T-helper 1 cell (primary cell): ENCODE measurements around the gene IL27RA.
"Not testable (repeated sequence)": the region's sequence is repeated elsewhere in the genome, so short reads cannot be mapped to it uniquely, and the experiment has no call there.

Experiments used
- DNase-seq, 5 donors: peaks; one replicate each; pipeline ENCODE4 v3.0.0-alpha.2; 2012 to 2020

IL27RA gene

DNA sequence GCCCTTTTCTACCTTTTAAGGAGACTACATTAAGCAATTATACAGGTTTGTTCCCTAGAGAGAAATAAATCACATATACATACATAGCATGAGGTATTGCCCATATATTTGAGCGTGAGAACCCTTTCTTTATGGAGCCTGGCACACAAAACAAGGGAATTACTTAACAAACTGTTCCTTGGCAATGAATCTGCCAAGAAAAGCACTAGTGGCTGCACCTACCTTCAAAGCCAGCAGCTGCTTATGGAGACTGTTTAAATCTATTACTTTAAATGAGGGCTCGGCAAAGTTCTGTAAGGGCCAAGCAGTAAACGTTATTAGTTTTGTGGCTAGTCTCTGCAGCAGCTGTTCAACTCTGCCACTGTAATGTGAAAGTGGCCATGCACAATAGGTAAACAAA is 32.5 kb upstream of the IL27RA start:
- DNase-seq, result no peak

GRCh38 chr19:14000691-14001375 is 30.7 kb upstream of the IL27RA start:
- DNase-seq, result no peak

- DNase-seq, result peak in 1 of 5 donors; percentile 60
Measured at GRCh38 chr19:14002571-14003250, 28.9 kb upstream of the IL27RA start.

- peak in 1 of 5 donors; percentile 31 for DNase-seq
Measured at GRCh38 chr19:14003251-14004055, 28.1 kb upstream of the IL27RA start.

- DNase-seq, result no peak
Measured at GRCh38 chr19:14004619-14005348, 26.8 kb upstream of the IL27RA start.

- DNase-seq, result peak; percentile 88 to 95 (median 92)
Measured at GRCh38 chr19:14005349-14006084, 26.0 kb upstream of the IL27RA start.

GRCh38 chr19:14006085-14006765 is 25.3 kb upstream of the IL27RA start, which contains the start of gene RFX1:
Gene RFX1 (minus strand): TSS chr19:14006320. CDS start chr19:13993843, 12,477 bp downstream.
- DNase-seq, result peak; percentile 99 to 100 (median 99)

GRCh38 chr19:14006766-14007562 is 24.6 kb upstream of the IL27RA start:
- no peak for DNase-seq

GRCh38 chr19:14012378-14012915 is 19.1 kb upstream of the IL27RA start:
- no peak for DNase-seq

- no peak for DNase-seq
Measured at GRCh38 chr19:14015524-14016035, 16.0 kb upstream of the IL27RA start.

GRCh38 chr19:14019100-14019499 is 12.5 kb upstream of the IL27RA start:
- no peak for DNase-seq

DNA sequence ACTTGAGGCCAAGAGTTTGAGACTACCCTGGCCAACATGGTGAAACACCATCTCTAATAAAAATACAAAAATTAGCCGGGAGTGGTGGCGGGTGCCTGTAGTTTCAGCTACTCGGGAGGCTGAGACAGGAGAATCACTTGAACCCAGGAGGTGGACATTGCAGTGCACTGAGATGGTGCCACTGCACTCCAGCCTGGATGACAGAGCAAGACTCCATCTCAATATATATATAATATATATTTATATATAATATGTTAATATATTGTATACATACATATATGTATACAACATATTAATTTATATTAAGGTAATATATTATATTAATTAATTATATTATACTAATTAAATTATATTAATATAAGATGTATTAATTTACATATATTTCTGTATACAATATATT is 11.8 kb upstream of the IL27RA start:
- DNase-seq, result not testable (repeated sequence)

DNA sequence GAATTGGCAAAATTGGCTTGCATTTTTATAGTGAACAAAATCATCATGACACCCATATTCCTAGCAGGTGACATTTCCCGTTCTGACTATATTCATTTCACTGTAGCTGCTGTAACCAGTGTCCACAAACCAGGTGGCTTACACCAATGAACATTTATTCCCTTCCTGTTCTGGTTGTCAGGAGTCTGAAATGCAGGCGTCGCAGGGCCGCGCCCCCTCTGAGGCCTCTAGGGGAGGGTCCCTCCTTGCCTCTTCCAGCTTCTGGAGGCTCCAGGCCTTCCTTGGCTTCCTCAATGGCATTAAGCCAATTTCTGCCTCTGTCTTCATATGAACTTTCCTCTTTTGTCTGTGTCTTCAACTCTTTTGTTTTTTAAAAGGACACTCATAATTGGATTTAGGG is 10.1 kb upstream of the IL27RA start:
- DNase-seq, result no peak

- no peak for DNase-seq
Measured at GRCh38 chr19:14022469-14022868, 9.1 kb upstream of the IL27RA start.

DNA sequence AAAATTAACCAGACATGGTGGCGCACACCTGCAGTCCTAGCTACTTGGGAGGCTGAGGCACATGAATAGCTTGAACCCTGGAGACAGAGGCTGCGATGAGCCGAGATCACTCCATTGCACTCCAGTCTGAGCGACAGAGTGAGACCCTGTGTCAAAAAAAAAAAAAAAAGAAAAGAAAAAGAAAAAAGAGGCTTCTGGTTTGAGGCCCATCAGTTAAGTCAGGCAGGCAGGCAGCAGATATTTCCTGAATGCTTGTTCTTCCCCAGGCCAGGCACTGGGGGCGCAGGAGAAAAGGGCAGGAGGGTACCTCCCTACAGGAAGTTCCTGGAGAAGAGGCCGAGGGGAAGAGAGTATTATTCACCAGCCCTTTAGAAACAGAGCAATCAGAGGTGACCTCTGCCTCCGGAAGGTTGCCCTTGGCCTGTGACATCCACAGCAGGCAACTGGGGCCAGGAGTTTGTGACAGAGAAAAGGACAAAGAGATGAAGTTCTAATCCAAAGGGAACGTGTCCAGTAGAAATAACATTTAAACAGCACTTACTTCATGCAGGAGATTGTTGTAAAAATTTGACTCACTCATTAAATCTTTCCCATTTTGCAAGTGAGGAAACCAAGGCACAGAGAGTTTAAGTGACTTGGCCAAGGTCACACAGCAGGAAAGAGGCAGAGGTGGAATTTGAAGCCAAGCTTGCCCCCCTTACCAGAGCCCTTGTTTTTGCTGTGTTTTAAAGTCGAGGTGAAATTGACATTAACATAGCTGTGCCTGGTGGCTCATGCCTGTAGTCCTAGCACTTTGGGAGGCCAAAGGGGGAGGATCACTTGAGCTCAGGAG is 7.9 kb upstream of the IL27RA start:
- no peak for DNase-seq

DNA sequence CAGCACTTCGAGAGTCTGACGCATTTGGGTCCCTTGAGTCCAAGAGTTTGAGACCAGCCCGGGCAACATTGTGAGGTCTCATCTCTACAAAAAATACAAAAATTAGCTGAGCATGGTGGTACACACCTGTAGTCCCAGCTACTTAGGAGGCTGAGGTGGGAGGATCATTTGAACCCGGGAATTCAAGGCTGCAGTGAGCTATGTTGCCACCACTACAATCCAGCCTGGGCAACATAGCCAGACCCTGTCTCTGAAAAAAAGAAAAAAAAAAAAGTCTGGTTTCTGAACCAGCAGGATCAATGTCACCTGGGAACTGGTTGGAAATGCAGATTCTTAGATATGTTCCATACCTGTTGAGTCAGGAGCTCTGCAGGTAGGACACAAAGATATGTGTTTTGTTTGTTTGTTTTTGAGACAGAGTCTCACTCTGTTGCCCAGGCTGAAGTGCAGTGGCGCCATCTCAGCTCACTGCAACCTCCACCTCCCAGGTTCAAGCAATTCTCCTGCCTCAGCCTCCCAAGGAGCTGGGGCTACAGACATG is 4.8 kb upstream of the IL27RA start:
- DNase-seq, result not testable (repeated sequence)

DNA sequence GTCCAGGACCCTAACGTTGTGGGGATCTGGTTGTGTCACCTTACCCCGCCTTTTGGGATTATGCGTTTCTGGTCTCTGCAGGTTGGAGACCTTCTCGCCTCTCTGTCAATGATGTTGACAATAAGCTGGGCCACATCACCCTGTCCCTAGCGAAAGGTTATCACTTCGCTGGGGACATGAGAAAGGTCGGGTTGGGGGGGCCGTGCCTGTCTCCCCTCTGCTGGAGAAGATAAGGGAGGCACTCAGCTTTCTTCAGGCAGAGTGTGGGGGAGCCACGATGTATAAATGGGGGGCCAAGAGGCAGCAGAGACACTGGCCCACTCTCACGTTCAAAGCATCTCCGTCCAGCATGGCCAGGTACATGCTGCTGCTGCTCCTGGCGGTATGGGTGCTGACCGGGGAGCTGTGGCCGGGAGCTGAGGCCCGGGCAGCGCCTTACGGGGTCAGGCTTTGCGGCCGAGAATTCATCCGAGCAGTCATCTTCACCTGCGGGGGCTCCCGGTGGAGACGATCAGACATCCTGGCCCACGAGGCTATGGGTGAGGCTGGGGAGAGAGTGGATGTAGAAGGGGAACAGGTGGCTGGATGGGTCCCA is 3.6 kb upstream of the IL27RA start, which contains the start of gene RLN3:
TSS of gene RLN3 (plus strand) at position 293 of the 595 bp plus-strand sequence. CDS start at position 350, 57 bp downstream.
- DNase-seq, result no peak

DNA sequence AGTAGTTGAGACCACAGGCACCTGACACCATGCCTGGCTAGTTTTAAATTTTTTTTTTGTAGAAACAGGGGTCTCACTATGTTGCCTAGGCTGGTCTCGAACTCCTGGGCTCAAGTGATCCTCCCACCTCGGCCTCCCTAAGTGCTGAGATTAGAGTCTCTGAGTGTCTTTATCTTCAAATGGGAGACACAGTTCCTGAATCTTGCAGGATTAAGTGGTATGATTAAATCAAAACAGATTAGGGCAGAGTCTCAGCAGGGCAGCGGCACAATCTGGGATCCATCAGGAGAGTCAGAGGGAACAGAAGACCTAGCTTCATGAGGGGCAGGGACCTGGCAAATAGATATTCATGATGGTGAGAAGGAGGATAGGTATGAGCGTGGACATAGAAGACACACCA is 2.7 kb upstream of the IL27RA start:
- DNase-seq, result no peak
